Measurements from ENCODE around the gene MON1B. TPM values are rescaled to one million over a fixed set of nuclear protein-coding genes. Genes with fewer than 3 reads are reported as not detected.
A peak's percentile ranks its signal among the peaks of the same experiment; 100 is the strongest.

Gene MON1B
- 100 to 1,000 TPM in 1 of 4 donors, 10 to 100 TPM in 3; 35.6 to 119 (median 55.9) TPM for total RNA-seq

DNA sequence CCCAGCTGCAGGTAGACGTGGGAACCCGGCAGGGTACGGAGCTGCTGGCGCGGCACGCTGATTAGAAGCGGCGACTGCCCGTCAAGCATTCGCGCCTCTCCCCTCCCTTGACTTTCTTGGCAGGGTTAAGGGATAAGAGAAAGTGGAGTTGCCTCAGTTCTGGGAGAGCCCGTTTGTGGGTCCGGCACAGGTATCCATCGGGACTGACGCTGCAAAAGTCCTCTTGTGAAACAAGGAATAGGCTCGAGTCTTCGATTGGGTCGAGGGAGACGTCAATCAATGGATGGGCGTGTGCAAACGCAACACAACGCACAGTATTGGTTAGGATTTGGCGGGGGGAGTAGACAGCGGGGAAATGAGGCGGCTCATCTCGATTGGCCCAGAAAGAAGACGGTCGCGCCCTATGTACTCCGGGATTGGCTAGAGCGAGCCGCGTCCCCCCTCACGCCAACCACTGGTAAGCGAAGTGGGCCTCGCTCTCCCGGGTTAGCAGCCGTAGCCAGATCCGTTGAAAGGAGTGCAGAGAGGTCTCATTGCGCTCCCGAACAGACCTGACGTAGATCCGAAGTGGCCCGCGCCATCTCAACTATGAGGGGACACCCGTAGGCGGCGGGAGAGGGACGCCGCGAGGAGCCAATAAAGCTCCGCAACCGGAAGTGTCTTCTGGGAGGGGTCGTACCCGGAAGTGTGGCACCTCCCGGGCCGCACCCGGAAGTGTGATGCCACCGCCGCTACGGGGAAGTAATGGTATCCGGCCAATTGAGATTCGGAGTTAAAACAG lies at the start of gene MON1B:
Gene MON1B (plus strand): TSS at position 713 of the 781 bp plus-strand sequence. CDS start 296 bp downstream, outside the sequence.
- Histone ChIP-seq H3K4me1 (peaks cover 6 to 15% (median 11%) of the 10 kb centered on the region in 4 donors), H3K36me3 (peaks cover 0 to 5% (median 0%) of the 10 kb centered on the region in 4 donors), H3K4me3 (peak within 1 kb of the TSS; percentile 54 to 95 (median 69)), H3K27me3 (no peaks in the 10 kb centered on the region), H3K9me3 (no peaks in the 10 kb centered on the region), H3K27ac (peak within 1 kb of the TSS; percentile 94 to 97 (median 96))
- peak; percentile 97 for DNase-seq
- WGBS, 2 donors (ENCODE audit: low coverage in 1 of 2): 0% methylated on average over 61 of the region's 63 CpGs; no CpG with 5 or more reads in 1 of the 2 donors
- in situ Hi-C loops (cut with MboI; ENCODE audit: low pct_ligation_motif_present in 1 of 4, low pct_unique_long_range_greater_than_20kb in 1 of 4, low sequenced_read_pairs in 3 of 4): loop anchor here in 1 of 4 donors (25.0 kb wide), 1 partner anchor 1553 kb away; the partner anchor contains the start of genes KARS1 and TERF2IP
- TF ChIP-seq EP300 (IDR thresholded peaks at IDR 0.05; ENCODE audit: low read depth) (no peak), POLR2A (IDR thresholded peaks at IDR 0.05) (peak; percentile 86), POLR2AphosphoS5 (IDR thresholded peaks at IDR 0.05) (peak; percentile 50 to 89 (median 84))
- TF ChIP-seq, protein P1, sequence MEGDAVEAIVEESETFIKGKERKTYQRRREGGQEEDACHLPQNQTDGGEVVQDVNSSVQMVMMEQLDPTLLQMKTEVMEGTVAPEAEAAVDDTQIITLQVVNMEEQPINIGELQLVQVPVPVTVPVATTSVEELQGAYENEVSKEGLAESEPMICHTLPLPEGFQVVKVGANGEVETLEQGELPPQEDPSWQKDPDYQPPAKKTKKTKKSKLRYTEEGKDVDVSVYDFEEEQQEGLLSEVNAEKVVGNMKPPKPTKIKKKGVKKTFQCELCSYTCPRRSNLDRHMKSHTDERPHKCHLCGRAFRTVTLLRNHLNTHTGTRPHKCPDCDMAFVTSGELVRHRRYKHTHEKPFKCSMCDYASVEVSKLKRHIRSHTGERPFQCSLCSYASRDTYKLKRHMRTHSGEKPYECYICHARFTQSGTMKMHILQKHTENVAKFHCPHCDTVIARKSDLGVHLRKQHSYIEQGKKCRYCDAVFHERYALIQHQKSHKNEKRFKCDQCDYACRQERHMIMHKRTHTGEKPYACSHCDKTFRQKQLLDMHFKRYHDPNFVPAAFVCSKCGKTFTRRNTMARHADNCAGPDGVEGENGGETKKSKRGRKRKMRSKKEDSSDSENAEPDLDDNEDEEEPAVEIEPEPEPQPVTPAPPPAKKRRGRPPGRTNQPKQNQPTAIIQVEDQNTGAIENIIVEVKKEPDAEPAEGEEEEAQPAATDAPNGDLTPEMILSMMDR (IDR thresholded peaks at IDR 0.05): no peak
- intact Hi-C loops (cut with DNase I; ENCODE audit: low total_unique reads): no loop called here

DNA sequence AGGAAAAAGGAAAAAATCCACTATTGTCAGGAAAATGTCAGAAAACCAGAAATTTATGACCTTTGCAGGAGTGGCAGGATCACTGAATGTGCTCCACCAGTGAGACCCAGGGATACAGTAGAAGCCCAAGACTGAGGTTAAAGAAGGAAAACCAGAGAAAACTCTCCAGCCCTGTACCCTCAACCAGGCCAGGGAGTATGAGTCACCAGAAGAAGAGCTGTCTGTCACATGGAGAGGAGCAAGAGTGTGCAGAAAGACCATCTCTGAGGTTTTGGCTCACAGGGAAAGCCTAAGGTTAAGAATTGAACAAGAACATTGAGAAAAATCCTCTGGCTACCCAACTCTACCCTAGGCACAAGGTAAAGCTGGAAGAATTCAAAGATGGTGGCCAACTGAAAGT lies 47.6 kb upstream of the MON1B start:
- Histone ChIP-seq H3K4me1 (no peaks in the 10 kb centered on the region), H3K4me3 (no peak overlapping the region), H3K9me3 (no peaks in the 10 kb centered on the region), H3K27me3 (no peaks in the 10 kb centered on the region), H3K27ac (no peak overlapping the region), H3K36me3 (no peaks in the 10 kb centered on the region)
- in situ Hi-C loops (cut with MboI; ENCODE audit: low pct_ligation_motif_present in 1 of 4, low pct_unique_long_range_greater_than_20kb in 1 of 4, low sequenced_read_pairs in 3 of 4) (no loop called here), intact Hi-C loops (cut with DNase I; ENCODE audit: low total_unique reads) (no loop called here)
- no peak for DNase-seq
- TF ChIP-seq EP300 (IDR thresholded peaks at IDR 0.05; ENCODE audit: low read depth) (no peak), POLR2AphosphoS5 (IDR thresholded peaks at IDR 0.05) (no peak), POLR2A (IDR thresholded peaks at IDR 0.05) (no peak)
- TF ChIP-seq, protein P1 (IDR thresholded peaks at IDR 0.05): no peak

DNA sequence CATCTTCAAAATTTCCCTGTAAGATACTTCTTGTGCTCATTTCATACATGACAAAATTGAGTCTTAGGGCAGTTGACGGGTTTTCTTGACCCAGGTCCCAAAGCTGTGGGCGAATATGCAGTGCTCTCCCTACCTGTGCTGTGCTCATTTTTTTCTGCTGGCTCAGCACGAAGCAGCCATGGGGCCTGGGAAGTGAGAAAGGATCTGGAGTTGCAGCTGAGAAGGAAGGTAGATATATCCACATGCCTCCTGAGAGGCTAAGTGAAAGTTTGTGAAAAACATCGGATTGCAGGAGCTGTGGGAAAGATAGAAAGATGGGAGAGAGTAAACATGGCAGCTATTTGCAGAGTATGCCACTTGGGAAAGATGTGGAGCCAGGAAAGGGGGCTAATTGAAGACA lies 42.9 kb upstream of the MON1B start:
- H3K9me3 ChIP-seq: no peaks in the 10 kb centered on the region
- in situ Hi-C loops (cut with MboI; ENCODE audit: low pct_ligation_motif_present in 1 of 4, low pct_unique_long_range_greater_than_20kb in 1 of 4, low sequenced_read_pairs in 3 of 4): no loop called here
- no peak for DNase-seq

More for the DNA sequence above, 42.9 kb upstream of the MON1B start:
- no peak overlapping the region for H3K4me3 ChIP-seq
- H3K36me3 ChIP-seq: no peaks in the 10 kb centered on the region
- TF ChIP-seq POLR2AphosphoS5 (IDR thresholded peaks at IDR 0.05) (no peak), POLR2A (IDR thresholded peaks at IDR 0.05) (no peak), EP300 (IDR thresholded peaks at IDR 0.05; ENCODE audit: low read depth) (no peak)
- TF ChIP-seq, protein P1 (IDR thresholded peaks at IDR 0.05): no peak
- WGBS, 2 donors (ENCODE audit: low coverage in 1 of 2): 65 to 83% methylated on average over 1 to 4 of the region's 4 CpGs
- no peaks in the 10 kb centered on the region for H3K4me1 ChIP-seq
- intact Hi-C loops (cut with DNase I; ENCODE audit: low total_unique reads): no loop called here
- no peaks in the 10 kb centered on the region for H3K27me3 ChIP-seq
- H3K27ac ChIP-seq: no peak overlapping the region

Data from transverse colon (tissue), 4 donors.